HepG2 (cell line): Measurements from ENCODE around the gene ZBTB20. TPM values are rescaled to one million over a fixed set of nuclear protein-coding genes. Genes with fewer than 3 reads are reported as not detected.

Source experiments
- ATAC-seq: fragments of 200-7000 bp; cut with Tn5 transposase; 3 replicates; pipeline ENCODE4 v1.9.1; 2020; ENCODE audit warnings: mild to moderate bottlenecking, moderate library complexity
- BruUV-seq: library from RNA; stranded (reverse); fragments of 400-500 nt; replicated peaks from 2 replicates; lab custom pipeline; 2021; lab: Mats Ljungman, UMichigan
- CTCF ChIA-PET: fragments of 300-600 bp; formaldehyde crosslinking; extraction: SDS; loops from one replicate; lab custom pipeline; 2021; ENCODE audit warnings: low total read pairs, inconsistent platforms, low intra/inter-chr PET ratio; lab: Yijun Ruan, JAX
- POLR2A ChIA-PET: fragments of 350-600 bp; sonication (Branson Sonifier 250); formaldehyde crosslinking; loops from one replicate; lab custom pipeline; 2020; ENCODE audit warnings: antibody characterized with exemption, inconsistent platforms; lab: Yijun Ruan, JAX
- DNase-seq: peaks from one replicate; pipeline ENCODE4 v3.0.0-alpha.2; 2015; ENCODE audit warnings: low spot score
- FAIRE-seq: peaks from 3 replicates; lab custom pipeline; 2011; peaks lifted over from hg19 to GRCh38; lab: Jason Lieb, UNC
- H2AFZ ChIP-seq: one replicate; pipeline ENCODE4 v1.6.1; 2011; ENCODE audit warnings: low read length, inconsistent platforms
- H3K27ac ChIP-seq: fragments of 300-600 bp; 3 replicates; pipeline ENCODE4 v1.8.0; 2011; ENCODE audit warnings: mixed run types, mild to moderate bottlenecking, mixed read lengths, low read length, inconsistent platforms; ENCODE audit not compliant: insufficient read depth; ENCODE audit errors: extremely low read length
- H3K27me3 ChIP-seq, 2 experiments: fragments of 200-600 bp in 1 of 2; 2 replicates in 1 of 2; 3 replicates in 1 of 2; pipeline versions ENCODE4 v1.6.0 to v1.8.0; 2011; ENCODE audit warnings: low read length in 2 of 2, mild to moderate bottlenecking in 2 of 2, moderate library complexity in 2 of 2, inconsistent platforms in 1 of 2; ENCODE audit not compliant: insufficient read depth in 2 of 2, control insufficient read depth in 1 of 2
- H3K36me3 ChIP-seq, 2 experiments: fragments of 200-600 bp in 1 of 2; replicated peaks in 1 of 2; 2 replicates in 1 of 2; 3 replicates in 1 of 2; pipeline versions ENCODE4 v1.5.1 to v1.8.0; 2011; ENCODE audit warnings: low read length in 2 of 2, inconsistent platforms in 1 of 2; ENCODE audit not compliant: insufficient read depth in 2 of 2, control insufficient read depth in 1 of 2
- H3K4me1 ChIP-seq: 2 replicates; pipeline ENCODE4 v1.5.1; 2012; ENCODE audit warnings: low read length, inconsistent platforms; ENCODE audit not compliant: insufficient read depth
- H3K4me2 ChIP-seq: 2 replicates; pipeline ENCODE4 v1.6.0; 2011; ENCODE audit warnings: low read depth, low read length, inconsistent platforms
- H3K4me3 ChIP-seq, 3 experiments: fragments of 200-600 bp in 1 of 3; sonication (generic), shearing (Covaris generic) in 1 of 3; replicated peaks in 1 of 3; 2 replicates each; pipeline ENCODE4 v1.5.1; 2011 to 2016; ENCODE audit warnings: low read length in 3 of 3, inconsistent platforms in 2 of 3, low read depth in 2 of 3, mild to moderate bottlenecking in 2 of 3, control low read depth in 1 of 3, mixed read lengths in 1 of 3; ENCODE audit not compliant: insufficient read depth in 1 of 3
- H3K79me2 ChIP-seq: one replicate; pipeline ENCODE4 v1.6.1; 2011; ENCODE audit warnings: low read length, inconsistent platforms; ENCODE audit not compliant: insufficient read depth
- H3K9ac ChIP-seq: 2 replicates; pipeline ENCODE4 v1.6.0; 2011; ENCODE audit warnings: mild to moderate bottlenecking, low read depth, low read length, inconsistent platforms; ENCODE audit not compliant: insufficient read depth
- H3K9me3 ChIP-seq: 2 replicates; pipeline ENCODE4 v1.5.1; 2012; ENCODE audit warnings: mild to moderate bottlenecking, low read length
- H4K20me1 ChIP-seq: 2 replicates; pipeline ENCODE4 v1.6.0; 2011; ENCODE audit warnings: inconsistent platforms, mild to moderate bottlenecking, low read length, moderate library complexity; ENCODE audit not compliant: insufficient read depth
- HES4 ChIP-seq: sonication (generic); formaldehyde crosslinking; IDR thresholded peaks from 2 replicates; pipeline ENCODE4 v1.9.0; 2021; ENCODE audit warnings: mild to moderate bottlenecking, missing genetic modification reagents, borderline replicate concordance
- MXD4 ChIP-seq: IDR thresholded peaks from 2 replicates; pipeline ENCODE4 v1.6.1; 2016; ENCODE audit warnings: mild to moderate bottlenecking, missing biosample characterization, missing genetic modification reagents
- MZF1 ChIP-seq: sonication (generic); formaldehyde crosslinking; IDR thresholded peaks from 2 replicates; pipeline ENCODE4 v1.8.1; 2023; ENCODE audit warnings: mild to moderate bottlenecking, missing genetic modification reagents, borderline replicate concordance
- ZBTB10 ChIP-seq: sonication (generic); formaldehyde crosslinking; IDR thresholded peaks from 2 replicates; pipeline ENCODE4 v1.4.0; 2020; ENCODE audit warnings: missing genetic modification reagents, borderline replicate concordance
- ZNF230 ChIP-seq: sonication (generic); formaldehyde crosslinking; IDR thresholded peaks from 2 replicates; pipeline ENCODE4 v1.4.0; 2020; ENCODE audit warnings: mild to moderate bottlenecking, missing genetic modification reagents
- ZNF468 ChIP-seq: sonication (generic); formaldehyde crosslinking; IDR thresholded peaks from 2 replicates; pipeline ENCODE4 v1.8.0; 2022; ENCODE audit warnings: mild to moderate bottlenecking, moderate library complexity, missing genetic modification reagents
- WGBS: methylation state at CpG from one replicate; pipeline ENCODE4 v1.1.6; 2017; ENCODE audit warnings: low lambda C conversion rate; 5-methylcytosine and 5-hydroxymethylcytosine counted together
- in situ Hi-C: cut with HindIII; loops from 2 replicates; pipeline ENCODE4 v1.10.0; 2017; ENCODE audit warnings: low pct_unique_long_range_greater_than_20kb; ENCODE audit not compliant: extremely low pct_ligation_motif_present
- intact Hi-C: fragments of 100-400 bp; cut with micrococcal nuclease; formaldehyde crosslinking; loops from one replicate; pipeline ENCODE4 v1.10.0; 2022; ENCODE audit not compliant: unreplicated experiment
- polyA plus RNA-seq, 8 experiments: library from polyadenylated mRNA; depleted of rRNA in 3 of 8; stranded (reverse) in 7 of 8; unstranded in 1 of 8; fragments of >200 nt; fragmentation: Illumina TruSeq in 4 of 8; extraction: Trizol in 4 of 8; gene quantifications; 2 replicates each; pipeline versions ENCODE4 v1.2.1 to v1.2.3, GENCODE V29; 2011 to 2016; ENCODE audit warnings: low read depth in 4 of 8, missing spikeins in 1 of 8, mixed read lengths in 1 of 8; ENCODE audit not compliant: insufficient read depth in 1 of 8
- total RNA-seq, 5 experiments: library from RNA; depleted of rRNA; stranded (reverse); fragments of >200 nt; fragmentation: Illumina TruSeq; extraction: Trizol; gene quantifications; 2 replicates each; pipeline ENCODE4 v1.2.3, GENCODE V29; 2016; ENCODE audit warnings: low read depth in 1 of 5

ZBTB20 gene
- total and polyA plus RNA-seq, 2 of the 13 experiments (the other 11 are each of a cell fraction or from before 2014, with no cell fraction given), result 1.9 to 8.8 TPM

GRCh38 chr3:114449271-114450007, 697.6 kb downstream of the ZBTB20 start:
- Histone ChIP-seq H3K4me3 (no peak overlapping the region), H3K27me3 (no peaks in the 10 kb centered on the region), H3K9ac (no peak overlapping the region), H3K36me3 (no peaks in the 10 kb centered on the region), H3K9me3 (no peaks in the 10 kb centered on the region), H2AFZ (no peak overlapping the region)
- CTCF ChIA-PET, result no interaction called here
- no peak for DNase-seq
- WGBS, result 96% methylated on average over 9 of the region's 9 CpGs
- TF ChIP-seq MZF1 (CRISPR knock-in tag) (no peak), MXD4 (no peak), ZNF468 (CRISPR knock-in tag) (no peak), HES4 (CRISPR knock-in tag) (no peak), ZNF230 (CRISPR knock-in tag) (no peak), ZBTB10 (CRISPR knock-in tag) (no peak)
- TF ChIP-seq, all 625 proteins: peak for 0
- no peak for ATAC-seq
- Histone ChIP-seq H3K27ac (no peak overlapping the region), H4K20me1 (no peaks in the 10 kb centered on the region), H3K79me2 (no peaks in the 10 kb centered on the region), H3K4me1 (no peaks in the 10 kb centered on the region), H3K4me2 (no peak overlapping the region)
- no TSS peak for BruUV-seq
- in situ Hi-C loops, result no loop called here
- intact Hi-C loops, result no loop called here
- POLR2A ChIA-PET, result no interaction called here
- FAIRE-seq, result no peak
